GM18519 (cell line): ENCODE measurements around the gene MED27.

Experiments
- ATAC-seq: cut with Tn5 transposase; IDR thresholded peaks from one replicate; pipeline ENCODE4 v1.9.1; 2021; ENCODE audit warnings: mild to moderate bottlenecking, moderate library complexity; ENCODE audit not compliant: unreplicated experiment, low FRiP score

The MED27 gene

GRCh38 chr9:132002643-132003318 is 76.9 kb downstream of the MED27 start:
- no peak for ATAC-seq

- no peak for ATAC-seq
Observed at GRCh38 chr9:132001567-132001966, 78.1 kb downstream of the MED27 start.

GRCh38 chr9:132000659-132001058 is 79.0 kb downstream of the MED27 start:
- ATAC-seq: no peak

- no peak for ATAC-seq
Observed at GRCh38 chr9:131999692-132000551, 79.7 kb downstream of the MED27 start.

GRCh38 chr9:131997779-131998178 is 81.9 kb downstream of the MED27 start:
- no peak for ATAC-seq

GRCh38 chr9:131997076-131997475 is 82.6 kb downstream of the MED27 start:
- ATAC-seq: no peak

GRCh38 chr9:131995382-131995781 is 84.3 kb downstream of the MED27 start:
- no peak for ATAC-seq

GRCh38 chr9:131994364-131995125 is 85.1 kb downstream of the MED27 start:
- ATAC-seq: no peak

- no peak for ATAC-seq
Observed at GRCh38 chr9:131992906-131993657, 86.6 kb downstream of the MED27 start.

GRCh38 chr9:131987232-131987631 is 92.4 kb downstream of the MED27 start:
- no peak for ATAC-seq

GRCh38 chr9:131986576-131986975 is 93.1 kb downstream of the MED27 start:
- ATAC-seq: no peak

GRCh38 chr9:131986089-131986488 is 93.6 kb downstream of the MED27 start:
- no peak for ATAC-seq

- ATAC-seq: no peak
Observed at GRCh38 chr9:131984564-131984963, 95.1 kb downstream of the MED27 start.

- no peak for ATAC-seq
Observed at GRCh38 chr9:131982671-131983239, 96.9 kb downstream of the MED27 start.

GRCh38 chr9:131982102-131982501 is 97.6 kb downstream of the MED27 start:
- ATAC-seq: no peak

- no peak for ATAC-seq
Observed at GRCh38 chr9:131981116-131981776, 98.4 kb downstream of the MED27 start.

GRCh38 chr9:131980267-131981016 is 99.2 kb downstream of the MED27 start:
- no peak for ATAC-seq

GRCh38 chr9:131977109-131977838 is 102.4 kb downstream of the MED27 start:
- no peak for ATAC-seq
